ENCODE data around the gene SERPINB10.

DNA sequence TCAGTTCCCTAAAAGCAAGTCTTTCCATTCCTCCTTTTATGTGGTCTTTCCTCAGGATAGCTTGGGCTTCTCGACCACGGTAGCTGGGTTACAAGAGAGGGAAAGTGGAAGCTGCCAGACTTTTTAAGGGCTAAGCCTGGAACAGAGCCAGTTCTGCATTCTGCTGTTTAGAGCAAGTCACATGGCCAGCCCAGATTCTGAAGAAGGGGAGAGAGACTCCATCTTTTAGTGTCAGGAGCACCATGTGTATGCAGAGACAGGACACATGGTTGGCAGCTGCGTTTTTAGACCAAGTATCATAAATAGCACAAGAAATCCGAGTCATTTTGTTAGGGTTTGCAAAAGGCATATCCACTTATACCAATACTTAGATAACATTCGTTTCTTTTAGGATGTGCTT lies 46.1 kb downstream of the SERPINB10 start:
- no peak for TF ChIP-seq ZNF138 (CRISPR knock-in tag; conservative IDR thresholded peaks at IDR 0.05)
- TF ChIP-seq CTCF (IDR thresholded peaks at IDR 0.05): no peak
- no peak for TF ChIP-seq ZNF121 (CRISPR knock-in tag; IDR thresholded peaks at IDR 0.05)
- no peak for TF ChIP-seq ATF1 (CRISPR knock-in tag; IDR thresholded peaks at IDR 0.05)
- no peak for TF ChIP-seq USF2 (CRISPR knock-in tag; IDR thresholded peaks at IDR 0.05)
- no peak for TF ChIP-seq NR2C2 (CRISPR knock-in tag; IDR thresholded peaks at IDR 0.05)
- no peak for TF ChIP-seq JUN (CRISPR knock-in tag; IDR thresholded peaks at IDR 0.05)
- TF ChIP-seq, protein P1, sequence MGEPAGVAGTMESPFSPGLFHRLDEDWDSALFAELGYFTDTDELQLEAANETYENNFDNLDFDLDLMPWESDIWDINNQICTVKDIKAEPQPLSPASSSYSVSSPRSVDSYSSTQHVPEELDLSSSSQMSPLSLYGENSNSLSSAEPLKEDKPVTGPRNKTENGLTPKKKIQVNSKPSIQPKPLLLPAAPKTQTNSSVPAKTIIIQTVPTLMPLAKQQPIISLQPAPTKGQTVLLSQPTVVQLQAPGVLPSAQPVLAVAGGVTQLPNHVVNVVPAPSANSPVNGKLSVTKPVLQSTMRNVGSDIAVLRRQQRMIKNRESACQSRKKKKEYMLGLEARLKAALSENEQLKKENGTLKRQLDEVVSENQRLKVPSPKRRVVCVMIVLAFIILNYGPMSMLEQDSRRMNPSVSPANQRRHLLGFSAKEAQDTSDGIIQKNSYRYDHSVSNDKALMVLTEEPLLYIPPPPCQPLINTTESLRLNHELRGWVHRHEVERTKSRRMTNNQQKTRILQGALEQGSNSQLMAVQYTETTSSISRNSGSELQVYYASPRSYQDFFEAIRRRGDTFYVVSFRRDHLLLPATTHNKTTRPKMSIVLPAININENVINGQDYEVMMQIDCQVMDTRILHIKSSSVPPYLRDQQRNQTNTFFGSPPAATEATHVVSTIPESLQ (CRISPR knock-in tag; IDR thresholded peaks at IDR 0.05): no peak
- TF ChIP-seq GABPB1 (CRISPR knock-in tag; IDR thresholded peaks at IDR 0.05): no peak
- TF ChIP-seq NR3C1 (CRISPR knock-in tag; conservative IDR thresholded peaks at IDR 0.05; ENCODE audit: low read depth): no peak
- TF ChIP-seq, protein P2, sequence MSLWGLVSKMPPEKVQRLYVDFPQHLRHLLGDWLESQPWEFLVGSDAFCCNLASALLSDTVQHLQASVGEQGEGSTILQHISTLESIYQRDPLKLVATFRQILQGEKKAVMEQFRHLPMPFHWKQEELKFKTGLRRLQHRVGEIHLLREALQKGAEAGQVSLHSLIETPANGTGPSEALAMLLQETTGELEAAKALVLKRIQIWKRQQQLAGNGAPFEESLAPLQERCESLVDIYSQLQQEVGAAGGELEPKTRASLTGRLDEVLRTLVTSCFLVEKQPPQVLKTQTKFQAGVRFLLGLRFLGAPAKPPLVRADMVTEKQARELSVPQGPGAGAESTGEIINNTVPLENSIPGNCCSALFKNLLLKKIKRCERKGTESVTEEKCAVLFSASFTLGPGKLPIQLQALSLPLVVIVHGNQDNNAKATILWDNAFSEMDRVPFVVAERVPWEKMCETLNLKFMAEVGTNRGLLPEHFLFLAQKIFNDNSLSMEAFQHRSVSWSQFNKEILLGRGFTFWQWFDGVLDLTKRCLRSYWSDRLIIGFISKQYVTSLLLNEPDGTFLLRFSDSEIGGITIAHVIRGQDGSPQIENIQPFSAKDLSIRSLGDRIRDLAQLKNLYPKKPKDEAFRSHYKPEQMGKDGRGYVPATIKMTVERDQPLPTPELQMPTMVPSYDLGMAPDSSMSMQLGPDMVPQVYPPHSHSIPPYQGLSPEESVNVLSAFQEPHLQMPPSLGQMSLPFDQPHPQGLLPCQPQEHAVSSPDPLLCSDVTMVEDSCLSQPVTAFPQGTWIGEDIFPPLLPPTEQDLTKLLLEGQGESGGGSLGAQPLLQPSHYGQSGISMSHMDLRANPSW (CRISPR knock-in tag; conservative IDR thresholded peaks at IDR 0.05; ENCODE audit: low read depth): no peak
- TF ChIP-seq, protein P3, sequence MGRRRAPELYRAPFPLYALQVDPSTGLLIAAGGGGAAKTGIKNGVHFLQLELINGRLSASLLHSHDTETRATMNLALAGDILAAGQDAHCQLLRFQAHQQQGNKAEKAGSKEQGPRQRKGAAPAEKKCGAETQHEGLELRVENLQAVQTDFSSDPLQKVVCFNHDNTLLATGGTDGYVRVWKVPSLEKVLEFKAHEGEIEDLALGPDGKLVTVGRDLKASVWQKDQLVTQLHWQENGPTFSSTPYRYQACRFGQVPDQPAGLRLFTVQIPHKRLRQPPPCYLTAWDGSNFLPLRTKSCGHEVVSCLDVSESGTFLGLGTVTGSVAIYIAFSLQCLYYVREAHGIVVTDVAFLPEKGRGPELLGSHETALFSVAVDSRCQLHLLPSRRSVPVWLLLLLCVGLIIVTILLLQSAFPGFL (CRISPR knock-in tag; IDR thresholded peaks at IDR 0.05; ENCODE audit: borderline replicate concordance): no peak
- TF ChIP-seq, protein P4, sequence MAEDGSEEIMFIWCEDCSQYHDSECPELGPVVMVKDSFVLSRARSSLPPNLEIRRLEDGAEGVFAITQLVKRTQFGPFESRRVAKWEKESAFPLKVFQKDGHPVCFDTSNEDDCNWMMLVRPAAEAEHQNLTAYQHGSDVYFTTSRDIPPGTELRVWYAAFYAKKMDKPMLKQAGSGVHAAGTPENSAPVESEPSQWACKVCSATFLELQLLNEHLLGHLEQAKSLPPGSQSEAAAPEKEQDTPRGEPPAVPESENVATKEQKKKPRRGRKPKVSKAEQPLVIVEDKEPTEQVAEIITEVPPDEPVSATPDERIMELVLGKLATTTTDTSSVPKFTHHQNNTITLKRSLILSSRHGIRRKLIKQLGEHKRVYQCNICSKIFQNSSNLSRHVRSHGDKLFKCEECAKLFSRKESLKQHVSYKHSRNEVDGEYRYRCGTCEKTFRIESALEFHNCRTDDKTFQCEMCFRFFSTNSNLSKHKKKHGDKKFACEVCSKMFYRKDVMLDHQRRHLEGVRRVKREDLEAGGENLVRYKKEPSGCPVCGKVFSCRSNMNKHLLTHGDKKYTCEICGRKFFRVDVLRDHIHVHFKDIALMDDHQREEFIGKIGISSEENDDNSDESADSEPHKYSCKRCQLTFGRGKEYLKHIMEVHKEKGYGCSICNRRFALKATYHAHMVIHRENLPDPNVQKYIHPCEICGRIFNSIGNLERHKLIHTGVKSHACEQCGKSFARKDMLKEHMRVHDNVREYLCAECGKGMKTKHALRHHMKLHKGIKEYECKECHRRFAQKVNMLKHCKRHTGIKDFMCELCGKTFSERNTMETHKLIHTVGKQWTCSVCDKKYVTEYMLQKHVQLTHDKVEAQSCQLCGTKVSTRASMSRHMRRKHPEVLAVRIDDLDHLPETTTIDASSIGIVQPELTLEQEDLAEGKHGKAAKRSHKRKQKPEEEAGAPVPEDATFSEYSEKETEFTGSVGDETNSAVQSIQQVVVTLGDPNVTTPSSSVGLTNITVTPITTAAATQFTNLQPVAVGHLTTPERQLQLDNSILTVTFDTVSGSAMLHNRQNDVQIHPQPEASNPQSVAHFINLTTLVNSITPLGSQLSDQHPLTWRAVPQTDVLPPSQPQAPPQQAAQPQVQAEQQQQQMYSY (CRISPR knock-in tag; IDR thresholded peaks at IDR 0.05): no peak
